HepG2 (cell line): Measurements from ENCODE around the gene IQCN. TPM values are rescaled to one million over a fixed set of nuclear protein-coding genes. Genes with fewer than 3 reads are reported as not detected.

Experiments used
- CBFB ChIP-seq: sonication (generic); formaldehyde crosslinking; IDR thresholded peaks from 2 replicates; pipeline ENCODE4 v1.4.0; 2020; ENCODE audit warnings: missing genetic modification reagents
- CBX1 ChIP-seq: IDR thresholded peaks from one replicate; pipeline ENCODE4 v1.6.1; 2016; ENCODE audit warnings: antibody characterized with exemption, low read depth
- DNMT1 ChIP-seq: sonication (generic); formaldehyde crosslinking; IDR thresholded peaks from 2 replicates; pipeline ENCODE4 v1.5.1; 2020; ENCODE audit warnings: mild to moderate bottlenecking, missing genetic modification reagents
- DPF2 ChIP-seq: sonication (generic); formaldehyde crosslinking; IDR thresholded peaks from 2 replicates; pipeline ENCODE4 v1.4.0; 2020; ENCODE audit warnings: mild to moderate bottlenecking, low read depth, missing genetic modification reagents, borderline replicate concordance
- HMGA1 ChIP-seq: sonication (generic); formaldehyde crosslinking; conservative IDR thresholded peaks from 2 replicates; pipeline ENCODE4 v1.4.0; 2020; ENCODE audit warnings: missing genetic modification reagents
- MED13 ChIP-seq: sonication (generic); formaldehyde crosslinking; IDR thresholded peaks from 2 replicates; pipeline ENCODE4 v1.5.0; 2020; ENCODE audit warnings: missing genetic modification reagents
- MZF1 ChIP-seq: sonication (generic); formaldehyde crosslinking; IDR thresholded peaks from 2 replicates; pipeline ENCODE4 v1.8.1; 2023; ENCODE audit warnings: mild to moderate bottlenecking, missing genetic modification reagents, borderline replicate concordance
- NFATC3 ChIP-seq: sonication (generic); formaldehyde crosslinking; IDR thresholded peaks from 2 replicates; pipeline ENCODE4 v1.5.1; 2020; ENCODE audit warnings: mild to moderate bottlenecking, missing genetic modification reagents
- NR2C2 ChIP-seq: sonication (generic); formaldehyde crosslinking; IDR thresholded peaks from 2 replicates; pipeline ENCODE4 v1.4.0; 2020; ENCODE audit warnings: missing genetic modification reagents, mild to moderate bottlenecking, moderate library complexity, borderline replicate concordance
- SIN3B ChIP-seq: fragments of 150-350 bp; IDR thresholded peaks from 2 replicates; pipeline ENCODE4 v1.6.1; 2014; ENCODE audit warnings: low read length
- SRF ChIP-seq: IDR thresholded peaks from 2 replicates; pipeline ENCODE4 v1.6.1; 2011; ENCODE audit warnings: mild to moderate bottlenecking, low read depth, low read length, moderate library complexity
- TCF12 ChIP-seq, 2 experiments: fragments of 450-650 bp in 1 of 2; sonication (generic) in 1 of 2; formaldehyde crosslinking in 1 of 2; IDR thresholded peaks; 2 replicates each; pipeline versions ENCODE4 v1.6.1 to v1.8.0; 2017 to 2022; ENCODE audit warnings: antibody characterized with exemption in 1 of 2, mild to moderate bottlenecking in 1 of 2, missing genetic modification reagents in 1 of 2, moderate library complexity in 1 of 2
- TEAD3 ChIP-seq: optimal IDR thresholded peaks from 2 replicates; pipeline ENCODE3; 2016; ENCODE audit warnings: borderline replicate concordance
- ZFP36L1 ChIP-seq: sonication (generic); formaldehyde crosslinking; IDR thresholded peaks from 2 replicates; pipeline ENCODE4 v1.8.0; 2022; ENCODE audit warnings: mild to moderate bottlenecking, missing genetic modification reagents, moderate library complexity
- ZFP90 ChIP-seq: sonication (generic); formaldehyde crosslinking; IDR thresholded peaks from 2 replicates; pipeline ENCODE4 v1.8.0; 2022; ENCODE audit warnings: missing genetic modification reagents, mild to moderate bottlenecking, inconsistent platforms, borderline replicate concordance
- ZFX ChIP-seq: sonication (generic); formaldehyde crosslinking; IDR thresholded peaks from 2 replicates; pipeline ENCODE4 v1.4.0; 2020; ENCODE audit warnings: mild to moderate bottlenecking, low read depth, missing genetic modification reagents, moderate library complexity
- ZNF552 ChIP-seq: sonication (generic); formaldehyde crosslinking; IDR thresholded peaks from 2 replicates; pipeline ENCODE4 v1.9.0; 2022; ENCODE audit warnings: missing genetic modification reagents, mild to moderate bottlenecking, borderline replicate concordance
- ZNF567 ChIP-seq: sonication (generic); formaldehyde crosslinking; IDR thresholded peaks from 2 replicates; pipeline ENCODE4 v1.8.1; 2023; ENCODE audit warnings: mild to moderate bottlenecking, missing genetic modification reagents, borderline replicate concordance
- ZNF616 ChIP-seq: sonication (generic); formaldehyde crosslinking; IDR thresholded peaks from 2 replicates; pipeline ENCODE4 v1.5.0; 2020; ENCODE audit warnings: low read depth, mild to moderate bottlenecking, missing genetic modification reagents
- ZNF703 ChIP-seq: sonication (generic); formaldehyde crosslinking; IDR thresholded peaks from 2 replicates; pipeline ENCODE4 v1.5.1; 2020; ENCODE audit warnings: missing genetic modification reagents, mild to moderate bottlenecking, moderate library complexity, borderline replicate concordance
- polyA plus RNA-seq, 8 experiments: library from polyadenylated mRNA; depleted of rRNA in 3 of 8; stranded (reverse) in 7 of 8; unstranded in 1 of 8; fragments of >200 nt; fragmentation: Illumina TruSeq in 4 of 8; extraction: Trizol in 4 of 8; gene quantifications; 2 replicates each; pipeline versions ENCODE4 v1.2.1 to v1.2.3, GENCODE V29; 2011 to 2016; ENCODE audit warnings: low read depth in 4 of 8, missing spikeins in 1 of 8, mixed read lengths in 1 of 8; ENCODE audit not compliant: insufficient read depth in 1 of 8
- total RNA-seq, 5 experiments: library from RNA; depleted of rRNA; stranded (reverse); fragments of >200 nt; fragmentation: Illumina TruSeq; extraction: Trizol; gene quantifications; 2 replicates each; pipeline ENCODE4 v1.2.3, GENCODE V29; 2016; ENCODE audit warnings: low read depth in 1 of 5
- TF ChIP-seq, protein P1 (sequence below): sonication (generic); formaldehyde crosslinking; IDR thresholded peaks from 2 replicates; pipeline ENCODE4 v1.4.0; 2020; ENCODE audit warnings: mild to moderate bottlenecking, missing genetic modification reagents
- TF ChIP-seq, protein P2 (sequence below): IDR thresholded peaks from 2 replicates; pipeline ENCODE4 v1.6.1; 2016; ENCODE audit warnings: missing compliant biosample characterization, missing genetic modification reagents, borderline replicate concordance
- TF ChIP-seq, protein P3 (sequence below): sonication (generic); formaldehyde crosslinking; IDR thresholded peaks from 2 replicates; pipeline ENCODE4 v1.5.1; 2020; ENCODE audit warnings: missing genetic modification reagents, mild to moderate bottlenecking, borderline replicate concordance
- TF ChIP-seq, protein P4 (sequence below): IDR thresholded peaks from 2 replicates; pipeline ENCODE4 v1.6.1; 2016; ENCODE audit warnings: missing biosample characterization, missing genetic modification reagents, low read depth

The IQCN gene
- total and polyA plus RNA-seq, 2 of the 13 experiments (the other 11 are each of a cell fraction or from before 2014, with no cell fraction given), result 0.04 to 0.18 TPM

DNA sequence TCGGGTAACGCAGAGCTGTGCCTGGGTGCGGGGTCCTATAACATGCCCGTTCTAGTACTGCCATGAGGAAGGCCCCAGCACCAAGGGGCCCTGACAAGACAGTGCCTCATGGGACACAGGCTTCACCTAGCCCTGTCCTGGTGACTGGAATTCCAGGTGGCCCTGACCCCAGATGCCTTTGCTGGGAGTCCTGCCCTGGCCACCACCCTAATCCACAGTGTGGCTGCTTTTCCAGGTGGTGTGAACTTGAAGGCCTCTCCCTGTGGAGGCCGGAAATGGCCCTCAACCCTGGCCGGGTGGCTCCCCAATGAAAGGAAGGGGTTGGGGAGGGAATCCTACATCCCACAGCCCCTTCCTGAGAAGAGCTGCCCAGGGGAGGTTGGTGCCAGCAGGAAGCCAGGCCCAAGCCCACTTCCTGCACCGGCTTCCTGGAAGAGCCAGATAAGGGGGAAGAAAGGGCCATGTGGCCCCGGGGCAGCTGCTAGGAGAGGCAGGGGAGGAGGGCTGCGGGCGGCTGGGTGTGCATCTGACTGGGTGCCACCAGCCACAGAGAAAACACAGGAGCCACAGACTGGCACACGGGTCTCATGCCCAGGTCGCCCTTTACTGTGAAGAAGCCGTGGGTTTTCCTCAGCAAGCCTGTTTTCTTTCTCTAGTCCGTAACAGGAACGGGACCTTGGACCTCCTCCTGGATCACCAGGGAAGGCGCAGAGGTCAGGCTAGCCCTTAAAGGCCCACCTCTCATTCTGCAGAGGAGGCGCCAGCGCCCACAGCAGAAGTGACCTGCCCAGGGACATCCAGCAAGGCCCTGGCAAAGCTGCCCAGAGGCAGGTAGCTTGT is 43.9 kb upstream of the IQCN start (continued):
- TF ChIP-seq NR2C2, result peak; percentile 70
- TF ChIP-seq, protein P1, sequence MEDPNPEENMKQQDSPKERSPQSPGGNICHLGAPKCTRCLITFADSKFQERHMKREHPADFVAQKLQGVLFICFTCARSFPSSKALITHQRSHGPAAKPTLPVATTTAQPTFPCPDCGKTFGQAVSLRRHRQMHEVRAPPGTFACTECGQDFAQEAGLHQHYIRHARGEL (CRISPR knock-in tag), result no peak
- TF ChIP-seq CBFB, result no peak
- no peak for TF ChIP-seq ZNF567 (CRISPR knock-in tag)
- no peak for TF ChIP-seq HMGA1 (CRISPR knock-in tag)
- TF ChIP-seq, protein P2, sequence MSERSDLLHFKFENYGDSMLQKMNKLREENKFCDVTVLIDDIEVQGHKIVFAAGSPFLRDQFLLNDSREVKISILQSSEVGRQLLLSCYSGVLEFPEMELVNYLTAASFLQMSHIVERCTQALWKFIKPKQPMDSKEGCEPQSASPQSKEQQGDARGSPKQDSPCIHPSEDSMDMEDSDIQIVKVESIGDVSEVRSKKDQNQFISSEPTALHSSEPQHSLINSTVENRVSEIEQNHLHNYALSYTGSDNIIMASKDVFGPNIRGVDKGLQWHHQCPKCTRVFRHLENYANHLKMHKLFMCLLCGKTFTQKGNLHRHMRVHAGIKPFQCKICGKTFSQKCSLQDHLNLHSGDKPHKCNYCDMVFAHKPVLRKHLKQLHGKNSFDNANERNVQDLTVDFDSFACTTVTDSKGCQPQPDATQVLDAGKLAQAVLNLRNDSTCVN (CRISPR knock-in tag), result no peak
- TF ChIP-seq ZFP90, result no peak; the same call in 1 of the 2 replicates
- TF ChIP-seq NFATC3 (CRISPR knock-in tag), result 0 out of 2 replicates have a peak, but pooled peaks have one; percentile 74
- no peak for TF ChIP-seq ZNF552 (CRISPR knock-in tag)
- no peak for TF ChIP-seq ZNF703 (CRISPR knock-in tag)
- TF ChIP-seq TCF12 (IDR thresholded peaks at IDR 0.05), result no peak
- TF ChIP-seq TCF12 (CRISPR knock-in tag; IDR thresholded peaks at IDR 0.05), result 0 out of 2 replicates have a peak, but pooled peaks have one; percentile 26
- peak; percentile 41 for TF ChIP-seq CBX1
- TF ChIP-seq ZFP36L1 (CRISPR knock-in tag), result no peak; the same call in 1 of the 2 replicates
- TF ChIP-seq SIN3B, result no peak
- no peak for TF ChIP-seq ZNF616
- no peak for TF ChIP-seq MZF1 (CRISPR knock-in tag)
- no peak for TF ChIP-seq SRF
- TF ChIP-seq DNMT1, result no peak; the same call in 1 of the 2 replicates
- peak; percentile 81 for TF ChIP-seq TEAD3
- peak; percentile 36; the same call in 1 of the 2 replicates for TF ChIP-seq MED13 (CRISPR knock-in tag)
- TF ChIP-seq ZFX (CRISPR knock-in tag), result peak; percentile 83
- TF ChIP-seq, protein P3, sequence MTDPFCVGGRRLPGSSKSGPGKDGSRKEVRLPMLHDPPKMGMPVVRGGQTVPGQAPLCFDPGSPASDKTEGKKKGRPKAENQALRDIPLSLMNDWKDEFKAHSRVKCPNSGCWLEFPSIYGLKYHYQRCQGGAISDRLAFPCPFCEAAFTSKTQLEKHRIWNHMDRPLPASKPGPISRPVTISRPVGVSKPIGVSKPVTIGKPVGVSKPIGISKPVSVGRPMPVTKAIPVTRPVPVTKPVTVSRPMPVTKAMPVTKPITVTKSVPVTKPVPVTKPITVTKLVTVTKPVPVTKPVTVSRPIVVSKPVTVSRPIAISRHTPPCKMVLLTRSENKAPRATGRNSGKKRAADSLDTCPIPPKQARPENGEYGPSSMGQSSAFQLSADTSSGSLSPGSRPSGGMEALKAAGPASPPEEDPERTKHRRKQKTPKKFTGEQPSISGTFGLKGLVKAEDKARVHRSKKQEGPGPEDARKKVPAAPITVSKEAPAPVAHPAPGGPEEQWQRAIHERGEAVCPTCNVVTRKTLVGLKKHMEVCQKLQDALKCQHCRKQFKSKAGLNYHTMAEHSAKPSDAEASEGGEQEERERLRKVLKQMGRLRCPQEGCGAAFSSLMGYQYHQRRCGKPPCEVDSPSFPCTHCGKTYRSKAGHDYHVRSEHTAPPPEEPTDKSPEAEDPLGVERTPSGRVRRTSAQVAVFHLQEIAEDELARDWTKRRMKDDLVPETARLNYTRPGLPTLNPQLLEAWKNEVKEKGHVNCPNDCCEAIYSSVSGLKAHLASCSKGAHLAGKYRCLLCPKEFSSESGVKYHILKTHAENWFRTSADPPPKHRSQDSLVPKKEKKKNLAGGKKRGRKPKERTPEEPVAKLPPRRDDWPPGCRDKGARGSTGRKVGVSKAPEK, result 0 out of 2 replicates have a peak, but pooled peaks have one; percentile 35
- TF ChIP-seq, protein P4, sequence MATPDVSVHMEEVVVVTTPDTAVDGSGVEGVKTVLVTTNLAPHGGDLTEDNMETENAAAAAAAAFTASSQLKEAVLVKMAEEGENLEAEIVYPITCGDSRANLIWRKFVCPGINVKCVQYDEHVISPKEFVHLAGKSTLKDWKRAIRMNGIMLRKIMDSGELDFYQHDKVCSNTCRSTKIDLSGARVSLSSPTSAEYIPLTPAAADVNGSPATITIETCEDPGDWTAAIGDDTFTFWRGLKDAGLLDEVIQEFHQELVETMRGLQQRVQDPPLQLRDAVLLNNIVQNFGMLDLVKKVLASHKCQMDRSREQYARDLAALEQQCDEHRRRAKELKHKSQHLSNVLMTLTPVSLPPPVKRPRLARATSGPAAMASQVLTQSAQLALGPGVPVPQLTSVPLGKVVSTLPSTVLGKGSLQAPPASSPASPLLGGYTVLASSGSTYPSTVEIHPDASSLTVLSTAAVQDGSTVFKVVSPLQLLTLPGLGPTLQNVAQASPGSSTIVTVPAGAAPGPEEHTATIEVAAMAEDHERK, result no peak
- peak; percentile 61 for TF ChIP-seq DPF2 (CRISPR knock-in tag)
